Measurements from ENCODE around the gene CCDC51. TPM values are rescaled to one million over a fixed set of nuclear protein-coding genes. Genes with fewer than 3 reads are reported as not detected.

CCDC51 gene
- total and polyA plus RNA-seq, 9 of the 15 experiments (the other 6 are each of a cell fraction or from before 2014, with no cell fraction given): 6.5 to 18.6 (median 15.7) TPM

DNA sequence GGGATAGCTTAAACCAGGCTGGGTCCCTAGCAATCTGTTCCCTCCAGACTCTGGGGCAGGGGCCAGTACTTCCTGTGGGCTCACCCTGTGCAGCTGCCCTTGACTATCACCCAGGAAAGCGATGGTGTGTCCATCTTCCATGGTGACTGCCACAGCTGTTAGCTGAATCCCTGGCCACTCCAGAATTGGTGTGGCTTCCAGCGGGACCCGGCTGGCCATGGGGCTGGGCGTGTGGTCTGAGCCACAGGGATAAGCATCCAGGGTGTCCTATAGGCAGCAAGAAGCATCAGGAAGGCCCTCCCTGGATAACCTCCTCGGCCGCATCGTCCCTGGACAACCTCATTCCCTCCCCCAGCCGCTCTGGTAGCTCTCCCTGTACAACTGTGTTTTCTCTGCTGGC is 17.2 kb downstream of the CCDC51 start (continued):
- TF ChIP-seq ZMIZ1 (IDR thresholded peaks at IDR 0.05; ENCODE audit: low read depth in 2 of 2, low read length in 2 of 2) (no peak), ELF2 (CRISPR knock-in tag; IDR thresholded peaks at IDR 0.05) (no peak), FOS (IDR thresholded peaks at IDR 0.05; ENCODE audit: extremely low read depth, insufficient read length) (no peak)

- no peak for DNase-seq (ENCODE audit: extremely low read depth in 1 of 4, low spot score in 3 of 4)
- TF ChIP-seq, protein P1, sequence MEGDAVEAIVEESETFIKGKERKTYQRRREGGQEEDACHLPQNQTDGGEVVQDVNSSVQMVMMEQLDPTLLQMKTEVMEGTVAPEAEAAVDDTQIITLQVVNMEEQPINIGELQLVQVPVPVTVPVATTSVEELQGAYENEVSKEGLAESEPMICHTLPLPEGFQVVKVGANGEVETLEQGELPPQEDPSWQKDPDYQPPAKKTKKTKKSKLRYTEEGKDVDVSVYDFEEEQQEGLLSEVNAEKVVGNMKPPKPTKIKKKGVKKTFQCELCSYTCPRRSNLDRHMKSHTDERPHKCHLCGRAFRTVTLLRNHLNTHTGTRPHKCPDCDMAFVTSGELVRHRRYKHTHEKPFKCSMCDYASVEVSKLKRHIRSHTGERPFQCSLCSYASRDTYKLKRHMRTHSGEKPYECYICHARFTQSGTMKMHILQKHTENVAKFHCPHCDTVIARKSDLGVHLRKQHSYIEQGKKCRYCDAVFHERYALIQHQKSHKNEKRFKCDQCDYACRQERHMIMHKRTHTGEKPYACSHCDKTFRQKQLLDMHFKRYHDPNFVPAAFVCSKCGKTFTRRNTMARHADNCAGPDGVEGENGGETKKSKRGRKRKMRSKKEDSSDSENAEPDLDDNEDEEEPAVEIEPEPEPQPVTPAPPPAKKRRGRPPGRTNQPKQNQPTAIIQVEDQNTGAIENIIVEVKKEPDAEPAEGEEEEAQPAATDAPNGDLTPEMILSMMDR (IDR thresholded peaks at IDR 0.05 in 2 of 3, conservative IDR thresholded peaks at IDR 0.05 in 1 of 3; ENCODE audit: insufficient read depth in 2 of 3, low read depth in 1 of 3, low read length in 3 of 3): peak in 1 of 3 experiments; percentile 6; a peak in 1 of 6 replicates
- no peak for TF ChIP-seq NRF1 (conservative IDR thresholded peaks at IDR 0.05 in 1 of 2, IDR thresholded peaks at IDR 0.05 in 1 of 2)
- H4K20me1 ChIP-seq (replicated peaks; ENCODE audit: control insufficient read depth, insufficient read depth, low read length): no peaks in the 10 kb centered on the region
- CTCF ChIA-PET (ENCODE audit: low intra/inter-chr PET ratio): no interaction called here
- no peak overlapping the region for H2AFZ ChIP-seq (ENCODE audit: low read depth, low read length)
- no peaks in the 10 kb centered on the region for H3K79me2 ChIP-seq (ENCODE audit: control insufficient read depth, insufficient read depth, low read length)
- POLR2A ChIA-PET: interaction anchor here (0.6 to 1.0 kb wide), 3 partner anchors 10 to 187 kb away, joined by 3 to 4 read pairs (median 4); partner anchors contain the start of gene UQCRC1
- in situ Hi-C loops (cut with MboI) (no loop called here), intact Hi-C loops (cut with micrococcal nuclease) (no loop called here)
- H3K9me1 ChIP-seq (ENCODE audit: control insufficient read depth, insufficient read depth, low read length): no peaks in the 10 kb centered on the region
- H3K9ac ChIP-seq (ENCODE audit: insufficient read depth in 1 of 2, low read depth in 2 of 2, low read length in 2 of 2): no peak overlapping the region
- 77% methylated on average over 3 of the region's 3 CpGs for WGBS (ENCODE audit: insufficient coverage, low coverage, missing lambda C conversion rate)
- H3K27me3 ChIP-seq (ENCODE audit: control insufficient read depth in 2 of 2, insufficient read depth in 2 of 2, low read length in 2 of 2): no peaks in the 10 kb centered on the region
- no peak overlapping the region for H3K27ac ChIP-seq (ENCODE audit: extremely low read depth, low read depth, low read length)
- BruUV-seq (replicated peaks): no TSS peak
- peaks cover 0 to 27% of the 10 kb centered on the region in 2 experiments; a peak in 2 of 5 replicates for H3K4me1 ChIP-seq (replicated peaks in 1 of 2; ENCODE audit: control insufficient read depth in 2 of 2, insufficient read depth in 2 of 2, low read length in 2 of 2)
- ATAC-seq: no peak
- H3K36me3 ChIP-seq (ENCODE audit: control insufficient read depth, insufficient read depth, low read length): no peaks in the 10 kb centered on the region
- no peak for FAIRE-seq
- H3K9me3 ChIP-seq (replicated peaks; ENCODE audit: control insufficient read depth, insufficient read depth, low read depth, low read length): no peaks in the 10 kb centered on the region
- no peak overlapping the region for H3K4me3 ChIP-seq
- no peak overlapping the region for H3K4me2 ChIP-seq (ENCODE audit: insufficient read depth, low read length)
Measured at GRCh38 chr3:48422272-48422671, 17.6 kb downstream of the CCDC51 start.

Measured in K562 (cell line).